HEK293T (cell line): ENCODE data around the gene SLC6A6.

Experiments used
- FOXK2 ChIP-seq: fragments of 450-650 bp; IDR thresholded peaks from 2 replicates; pipeline ENCODE4 v1.6.1; 2016; ENCODE audit warnings: mild to moderate bottlenecking
- FOXM1 ChIP-seq: fragments of 450-650 bp; IDR thresholded peaks from 2 replicates; pipeline ENCODE4 v1.6.1; 2017; ENCODE audit warnings: mild to moderate bottlenecking, borderline replicate concordance
- SP1 ChIP-seq: fragments of 450-650 bp; IDR thresholded peaks from 2 replicates; pipeline ENCODE4 v1.6.1; 2017
- TARDBP ChIP-seq: fragments of 450-650 bp; IDR thresholded peaks from 2 replicates; pipeline ENCODE4 v1.6.1; 2016

DNA sequence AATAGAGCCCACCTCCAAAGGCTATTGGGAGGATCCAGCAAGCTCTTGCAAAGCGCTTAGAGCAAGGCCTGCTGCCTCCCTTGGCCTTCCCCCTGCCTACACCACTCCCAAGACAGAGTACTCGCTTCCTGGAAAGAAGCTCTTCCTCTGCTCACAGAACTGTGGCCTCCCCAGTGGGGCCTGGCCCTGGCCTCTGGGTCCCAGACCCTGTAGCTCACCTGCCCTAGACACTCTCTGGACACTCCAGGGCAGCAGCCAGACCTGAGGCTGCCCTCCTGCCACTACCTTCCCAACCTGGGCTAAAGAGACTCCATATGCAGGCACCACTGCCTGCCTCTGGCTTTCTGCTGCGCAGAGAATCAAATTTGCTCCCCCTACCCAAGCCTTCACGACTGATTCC is 87.8 kb downstream of the SLC6A6 start:
- no peak for TF ChIP-seq FOXK2
- TF ChIP-seq FOXM1: no peak
- TF ChIP-seq SP1: no peak
- no peak for TF ChIP-seq TARDBP
